GM21390 (cell line): ENCODE results near the gene ITGAX.
A peak's percentile ranks its signal among the peaks of the same experiment; 100 is the strongest.

Experiments used
- ATAC-seq: cut with Tn5 transposase; IDR thresholded peaks from one replicate; pipeline ENCODE4 v1.9.1; 2021; ENCODE audit not compliant: unreplicated experiment

The ITGAX gene

DNA sequence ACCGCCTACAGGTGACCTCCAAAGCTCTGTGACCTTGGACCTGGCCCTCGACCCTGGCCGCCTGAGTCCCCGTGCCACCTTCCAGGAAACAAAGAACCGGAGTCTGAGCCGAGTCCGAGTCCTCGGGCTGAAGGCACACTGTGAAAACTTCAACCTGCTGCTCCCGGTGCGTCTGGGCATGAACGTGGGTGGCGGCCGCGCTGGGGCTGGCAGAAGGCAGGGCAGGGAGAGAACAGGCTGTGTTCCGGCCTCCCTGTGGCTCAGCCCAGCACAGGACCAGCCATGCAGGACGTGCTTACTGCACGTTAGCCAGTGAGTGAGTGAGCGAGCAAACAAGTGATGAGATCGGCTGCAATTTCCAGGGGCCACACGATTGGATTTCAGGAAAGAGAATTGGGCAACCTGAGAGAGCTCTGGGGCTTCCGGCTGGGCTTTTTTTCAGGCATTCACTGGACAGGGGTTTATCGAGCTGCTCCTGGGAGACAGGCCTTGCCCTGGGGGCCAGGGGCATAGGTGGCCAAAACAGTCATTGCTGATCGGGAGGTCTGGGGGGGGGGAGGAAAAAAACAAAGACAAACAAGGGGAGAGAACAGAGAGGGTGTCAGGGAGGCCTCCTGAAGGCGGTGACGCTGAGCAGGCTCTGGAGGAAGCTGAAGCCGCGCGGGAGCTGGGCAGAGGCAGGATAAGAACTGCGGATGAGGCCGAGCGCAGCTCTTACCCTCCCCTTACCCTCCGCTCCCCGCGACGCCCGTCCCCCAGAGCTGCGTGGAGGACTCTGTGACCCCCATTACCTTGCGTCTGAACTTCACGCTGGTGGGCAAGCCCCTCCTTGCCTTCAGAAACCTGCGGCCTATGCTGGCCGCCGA is 16.9 kb downstream of the ITGAX start:
- ATAC-seq, result no peak

- no peak for ATAC-seq
Observed at GRCh38 chr16:31373235-31373634, 18.3 kb downstream of the ITGAX start.

GRCh38 chr16:31375231-31375630 is 20.3 kb downstream of the ITGAX start:
- no peak for ATAC-seq

DNA sequence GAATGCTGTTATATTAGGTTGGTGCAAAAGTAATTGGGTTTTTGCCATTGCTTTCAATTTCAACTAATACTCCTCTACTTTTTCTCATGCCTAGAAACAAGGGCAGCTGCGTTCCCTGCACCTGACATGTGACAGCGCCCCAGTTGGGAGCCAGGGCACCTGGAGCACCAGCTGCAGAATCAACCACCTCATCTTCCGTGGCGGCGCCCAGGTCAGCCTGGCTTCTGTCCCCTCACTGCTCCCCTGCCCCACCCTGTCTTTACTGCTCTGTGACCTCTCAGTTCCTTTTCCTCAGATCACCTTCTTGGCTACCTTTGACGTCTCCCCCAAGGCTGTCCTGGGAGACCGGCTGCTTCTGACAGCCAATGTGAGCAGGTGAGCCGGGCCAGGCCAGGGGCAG is 21.7 kb downstream of the ITGAX start:
- ATAC-seq, result no peak

GRCh38 chr16:31377210-31377903 is 22.4 kb downstream of the ITGAX start:
- no peak for ATAC-seq

- no peak for ATAC-seq
Observed at GRCh38 chr16:31380201-31380600, 25.2 kb downstream of the ITGAX start.

DNA sequence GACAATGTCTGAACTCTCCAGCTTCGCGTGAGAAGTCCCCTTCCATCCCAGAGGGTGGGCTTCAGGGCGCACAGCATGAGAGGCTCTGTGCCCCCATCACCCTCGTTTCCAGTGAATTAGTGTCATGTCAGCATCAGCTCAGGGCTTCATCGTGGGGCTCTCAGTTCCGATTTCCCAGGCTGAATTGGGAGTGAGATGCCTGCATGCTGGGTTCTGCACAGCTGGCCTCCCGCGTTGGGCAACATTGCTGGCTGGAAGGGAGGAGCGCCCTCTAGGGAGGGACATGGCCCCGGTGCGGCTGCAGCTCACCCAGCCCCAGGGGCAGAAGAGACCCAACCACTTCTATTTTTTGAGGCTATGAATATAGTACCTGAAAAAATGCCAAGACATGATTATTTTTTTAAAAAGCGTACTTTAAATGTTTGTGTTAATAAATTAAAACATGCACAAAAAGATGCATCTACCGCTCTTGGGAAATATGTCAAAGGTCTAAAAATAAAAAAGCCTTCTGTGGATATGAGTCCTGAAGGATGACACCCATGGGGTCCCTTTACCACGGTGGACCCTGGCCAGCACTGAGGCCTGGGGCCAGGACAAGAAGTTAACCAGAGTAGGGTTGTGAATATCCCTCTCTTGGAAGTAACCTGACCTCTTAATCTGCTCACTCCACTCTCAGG is 27.6 kb downstream of the ITGAX start:
- ATAC-seq, result peak; percentile 74

DNA sequence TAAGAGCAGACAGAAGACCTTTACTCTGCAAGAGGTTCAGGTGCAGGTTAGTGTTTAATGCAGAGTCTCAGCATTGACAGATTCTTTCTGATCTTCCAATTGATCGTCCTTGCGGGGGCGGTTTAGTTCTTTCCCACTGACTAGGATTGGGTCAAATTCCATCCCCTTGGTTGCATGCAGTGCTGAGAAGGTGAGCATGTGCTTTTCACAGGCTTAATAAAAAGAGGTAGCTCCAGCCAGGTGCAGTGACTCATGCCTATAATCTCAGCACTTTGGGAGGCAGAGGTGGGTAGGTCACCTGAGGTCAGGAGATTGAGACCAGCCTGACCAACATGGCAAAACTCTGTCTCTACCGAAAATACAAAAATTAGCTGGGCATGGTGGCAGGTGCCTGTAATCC is 30.7 kb downstream of the ITGAX start:
- no peak for ATAC-seq

DNA sequence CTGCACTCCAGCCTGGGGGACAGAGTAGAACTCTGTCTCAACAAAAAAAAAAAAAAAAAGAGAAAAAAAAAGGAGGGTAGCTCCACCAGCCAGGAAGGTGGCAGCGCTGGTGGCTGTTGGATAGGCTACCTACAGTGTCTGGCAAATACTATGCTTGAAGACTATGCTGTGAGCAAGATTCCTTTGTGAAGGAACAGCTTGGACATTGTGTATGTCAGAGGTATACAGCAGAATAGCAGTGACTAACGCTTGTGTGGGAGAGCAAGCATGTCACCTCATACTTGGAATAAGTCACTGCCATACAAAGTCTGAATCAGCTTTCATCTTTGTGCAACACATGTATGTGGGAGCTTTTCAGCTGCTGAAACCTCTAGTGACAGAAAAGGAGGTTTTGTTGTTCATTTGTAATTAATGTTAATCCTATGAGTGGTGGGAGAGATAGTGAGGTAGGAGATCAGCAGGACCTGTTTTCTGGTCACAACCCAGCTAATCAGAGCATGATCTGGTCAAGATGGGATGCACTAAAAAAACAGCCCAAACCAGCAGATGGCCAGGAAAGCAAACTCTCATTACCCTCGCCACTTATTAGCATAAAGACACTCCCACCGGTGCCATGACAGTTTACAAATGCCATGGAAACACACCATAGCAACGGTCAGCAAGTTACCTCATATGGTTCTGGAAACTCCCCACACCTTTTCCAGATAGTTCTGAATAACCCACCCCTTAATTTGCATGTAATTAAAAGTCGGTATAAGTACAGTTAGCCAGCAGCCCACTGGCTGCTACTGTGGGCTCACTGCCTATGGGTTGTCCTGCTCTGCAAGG is 31.4 kb downstream of the ITGAX start:
- ATAC-seq, result no peak

- no peak for ATAC-seq
Observed at GRCh38 chr16:31388535-31388934, 33.6 kb downstream of the ITGAX start.

DNA sequence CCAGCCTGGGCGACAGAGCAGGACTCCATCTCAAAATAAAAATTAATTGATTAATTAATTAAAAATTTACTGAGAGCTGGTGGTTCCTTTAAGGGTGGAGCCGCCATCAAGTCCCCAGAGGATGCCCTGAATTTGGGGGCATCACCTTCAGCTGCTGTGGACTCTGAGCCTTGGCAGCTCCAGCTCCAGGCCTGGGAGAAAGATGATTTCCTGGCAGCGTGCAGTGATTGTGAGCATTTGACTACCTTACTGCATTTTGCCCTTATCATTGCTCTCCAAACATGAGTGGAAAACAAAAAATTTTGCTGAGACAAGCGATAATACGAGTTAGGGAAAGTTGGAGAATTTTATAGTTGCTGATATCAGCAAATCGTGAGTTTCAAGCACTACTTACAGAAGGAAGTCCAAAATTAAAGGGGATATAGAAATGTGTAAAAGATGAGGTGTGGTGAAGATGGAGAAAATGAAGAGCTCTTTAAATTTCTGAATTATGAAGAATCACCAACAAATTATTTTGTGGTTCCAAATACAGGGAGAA is 35.6 kb downstream of the ITGAX start:
- no peak for ATAC-seq

- ATAC-seq, result no peak
Observed at GRCh38 chr16:31393056-31393455, 38.1 kb downstream of the ITGAX start, which contains the start of gene ITGAD. Gene ITGAD, plus strand, starts transcription at chr16:31393335. Its CDS starts 26 bp downstream, at chr16:31393361.

GRCh38 chr16:31395647-31396046 is 40.7 kb downstream of the ITGAX start:
- ATAC-seq, result no peak

GRCh38 chr16:31397096-31397660 is 42.2 kb downstream of the ITGAX start:
- no peak for ATAC-seq

DNA sequence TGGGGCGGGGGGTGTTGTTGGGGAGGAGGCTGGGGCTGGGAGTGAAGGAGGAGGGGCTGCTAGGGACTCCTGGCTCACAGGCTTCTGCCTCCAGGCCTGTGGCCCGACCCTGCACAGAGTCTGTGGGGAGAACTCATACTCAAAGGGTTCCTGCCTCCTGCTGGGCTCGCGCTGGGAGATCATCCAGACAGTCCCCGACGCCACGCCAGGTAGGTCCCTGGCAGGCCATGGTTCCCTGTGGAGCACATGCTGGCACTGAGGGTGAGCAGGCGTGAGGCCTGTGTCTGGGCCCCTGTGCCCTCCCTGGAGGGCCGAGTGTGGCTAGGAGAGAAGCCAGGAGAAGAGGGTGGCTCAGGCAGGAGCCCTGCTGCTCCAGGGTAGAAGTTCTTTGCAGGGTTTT is 42.7 kb downstream of the ITGAX start:
- no peak for ATAC-seq

- ATAC-seq, result no peak
Observed at GRCh38 chr16:31400191-31400590, 45.2 kb downstream of the ITGAX start.

DNA sequence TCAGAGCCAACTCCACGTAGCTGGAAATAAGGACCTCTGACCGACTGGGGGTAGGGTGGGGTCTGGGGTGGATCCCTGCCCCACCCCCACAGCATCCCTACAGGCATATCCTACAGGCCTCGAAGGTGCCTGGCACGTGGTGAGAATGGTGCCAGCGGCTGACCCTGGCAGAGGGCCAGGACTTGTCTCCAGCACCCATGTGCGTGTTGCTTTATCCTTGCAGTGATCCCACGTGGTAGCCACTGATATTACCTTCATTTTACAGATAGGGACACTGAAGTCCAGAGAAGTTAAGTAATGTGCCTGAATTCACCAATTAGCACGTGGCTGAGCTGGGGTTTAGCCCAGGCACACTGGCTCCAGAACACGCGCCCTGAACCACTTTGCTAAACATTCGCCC is 46.5 kb downstream of the ITGAX start:
- no peak for ATAC-seq

- no peak for ATAC-seq
Observed at GRCh38 chr16:31402687-31403086, 47.7 kb downstream of the ITGAX start.

- no peak for ATAC-seq
Observed at GRCh38 chr16:31403590-31404352, 48.8 kb downstream of the ITGAX start.
